Prostate gland (tissue), 2 donors: ENCODE data around the gene MRPL3. TPM values are rescaled to one million over a fixed set of nuclear protein-coding genes. Genes with fewer than 3 reads are reported as not detected.

Experiments
- DNase-seq: peaks from one replicate; pipeline ENCODE4 v3.0.0-alpha.2; 2019; ENCODE audit warnings: low spot score
- H3K27ac ChIP-seq, 2 donors: fragments of 200-600 bp; sonication (generic); 2 replicates each; pipeline ENCODE4 v1.5.1; 2017 to 2019
- H3K27me3 ChIP-seq: fragments of 200-600 bp; sonication (generic); replicated peaks from 2 replicates; pipeline ENCODE4 v1.5.1; 2019; ENCODE audit not compliant: insufficient read depth
- H3K36me3 ChIP-seq, 2 donors: fragments of 200-600 bp; sonication (generic); 1 replicate in 1 of 2; 2 replicates in 1 of 2; pipeline versions ENCODE4 v1.5.1 to v1.8.1; 2017 to 2019
- H3K4me1 ChIP-seq: fragments of 200-600 bp; sonication (generic); replicated peaks from 2 replicates; pipeline ENCODE4 v1.5.1; 2019
- H3K4me3 ChIP-seq, 2 donors: fragments of 200-600 bp; sonication (generic); 2 replicates each; pipeline ENCODE4 v1.5.1; 2017 to 2019
- H3K9me3 ChIP-seq: fragments of 200-600 bp; sonication (generic); 2 replicates; pipeline ENCODE4 v1.5.1; 2017
- CTCF ChIP-seq, 4 experiments: fragments of 200-600 bp in 2 of 4; fragments of 450-650 bp in 2 of 4; sonication (generic) in 2 of 4; IDR thresholded peaks; 1 replicate in 3 of 4; 2 replicates in 1 of 4; pipeline ENCODE4 v1.5.1; 2016 to 2019; ENCODE audit warnings: antibody characterized with exemption in 4 of 4, mild to moderate bottlenecking in 2 of 4, moderate library complexity in 2 of 4
- POLR2A ChIP-seq: fragments of 450-650 bp; IDR thresholded peaks from one replicate; pipeline ENCODE4 v1.6.1; 2016; ENCODE audit warnings: antibody characterized with exemption, mild to moderate bottlenecking
- POLR2AphosphoS5 ChIP-seq: sonication (generic); formaldehyde crosslinking; IDR thresholded peaks from one replicate; pipeline ENCODE4 v1.6.1; 2017; ENCODE audit warnings: antibody characterized with exemption
- WGBS: methylation state at CpG from one replicate; pipeline ENCODE4 v1.1.5; 2018; 5-methylcytosine and 5-hydroxymethylcytosine counted together
- intact Hi-C: fragments of 100-400 bp; cut with DNase I; formaldehyde crosslinking; loops from one replicate; pipeline ENCODE4 v1.14.2; 2022
- total RNA-seq, 2 donors: library from RNA; depleted of rRNA; stranded (reverse); fragments of >200 nt; gene quantifications; one replicate each; pipeline ENCODE4 v1.1.0, GENCODE V29; 2016

The MRPL3 gene
- total RNA-seq, 2 donors from 2014 or later: 73.0 to 90.8 TPM

DNA sequence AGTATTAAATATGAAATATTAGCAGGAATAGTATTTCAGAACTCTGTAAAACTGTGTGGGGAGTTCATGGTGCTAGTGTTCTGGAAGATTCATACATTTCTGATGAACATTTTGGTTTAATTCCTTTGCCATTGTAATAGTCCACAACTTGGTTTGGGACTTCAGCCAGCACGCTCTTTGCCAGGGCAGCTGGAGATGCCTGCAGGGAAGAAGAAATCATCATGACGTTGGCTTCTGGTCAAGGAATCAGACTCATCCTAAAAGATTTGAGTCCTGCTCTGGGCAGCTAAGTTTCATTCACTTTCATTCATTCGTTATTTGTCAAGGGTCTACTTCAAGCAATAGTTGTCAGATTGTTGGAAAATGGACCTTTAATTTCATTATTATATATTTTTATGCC is 32.4 kb upstream of the MRPL3 start:
- no peak for DNase-seq
- TF ChIP-seq CTCF (IDR thresholded peaks at IDR 0.05): no peak
- TF ChIP-seq POLR2AphosphoS5: no peak
- no peak for TF ChIP-seq POLR2A
- H3K4me1 ChIP-seq: no peaks in the 10 kb centered on the region
- H3K27ac ChIP-seq: no peak overlapping the region
- H3K4me3 ChIP-seq: no peak overlapping the region
- intact Hi-C loops: no loop called here
- H3K9me3 ChIP-seq: no peaks in the 10 kb centered on the region
- 52% methylated on average over 3 of the region's 3 CpGs for WGBS
- H3K36me3 ChIP-seq: no peaks in the 10 kb centered on the region
- H3K27me3 ChIP-seq: no peaks in the 10 kb centered on the region

GRCh38 chr3:131532645-131533044 is 29.9 kb upstream of the MRPL3 start:
- no peaks in the 10 kb centered on the region for H3K9me3 ChIP-seq
- DNase-seq: no peak
- no peak overlapping the region for H3K4me3 ChIP-seq
- intact Hi-C loops: no loop called here
- H3K27me3 ChIP-seq: no peaks in the 10 kb centered on the region
- no peaks in the 10 kb centered on the region for H3K4me1 ChIP-seq
- TF ChIP-seq POLR2AphosphoS5: no peak
- TF ChIP-seq POLR2A: no peak
- no peak for TF ChIP-seq CTCF (IDR thresholded peaks at IDR 0.05)
- H3K36me3 ChIP-seq: no peaks in the 10 kb centered on the region
- no peak overlapping the region for H3K27ac ChIP-seq

GRCh38 chr3:131530843-131531242 is 28.1 kb upstream of the MRPL3 start:
- DNase-seq: no peak
- WGBS: 87% methylated on average over 1 of the region's 1 CpG
- Histone ChIP-seq H3K4me3 (no peak overlapping the region), H3K27me3 (no peaks in the 10 kb centered on the region), H3K27ac (no peak overlapping the region), H3K4me1 (no peaks in the 10 kb centered on the region), H3K9me3 (no peaks in the 10 kb centered on the region), H3K36me3 (no peaks in the 10 kb centered on the region)
- intact Hi-C loops: no loop called here
- no peak for TF ChIP-seq CTCF (IDR thresholded peaks at IDR 0.05)
- no peak for TF ChIP-seq POLR2AphosphoS5
- no peak for TF ChIP-seq POLR2A

GRCh38 chr3:131530388-131530787 is 27.6 kb upstream of the MRPL3 start:
- Histone ChIP-seq H3K4me3 (no peak overlapping the region), H3K9me3 (no peaks in the 10 kb centered on the region), H3K4me1 (no peaks in the 10 kb centered on the region), H3K27ac (no peak overlapping the region), H3K27me3 (no peaks in the 10 kb centered on the region), H3K36me3 (no peaks in the 10 kb centered on the region)
- TF ChIP-seq POLR2AphosphoS5: no peak
- TF ChIP-seq POLR2A: no peak
- TF ChIP-seq CTCF (IDR thresholded peaks at IDR 0.05): no peak
- intact Hi-C loops: no loop called here
- 79% methylated on average over 1 of the region's 1 CpG for WGBS
- DNase-seq: no peak

- peak; percentile 5 for DNase-seq
- Histone ChIP-seq H3K4me1 (no peaks in the 10 kb centered on the region), H3K4me3 (peak overlapping the region in 1 of 2 donors; percentile 10), H3K27me3 (no peaks in the 10 kb centered on the region), H3K27ac (no peak overlapping the region), H3K36me3 (no peaks in the 10 kb centered on the region), H3K9me3 (no peaks in the 10 kb centered on the region)
- WGBS: 18% methylated on average over 36 of the region's 37 CpGs
- intact Hi-C loops: no loop called here
- TF ChIP-seq POLR2A (no peak), CTCF (IDR thresholded peaks at IDR 0.05) (peak in 2 of 4 experiments; percentile 11), POLR2AphosphoS5 (no peak)
These were observed 24.1 kb upstream of the MRPL3 start for GRCh38 chr3:131526801-131527347.
